Measurements from ENCODE around the gene CCDC24.

DNA sequence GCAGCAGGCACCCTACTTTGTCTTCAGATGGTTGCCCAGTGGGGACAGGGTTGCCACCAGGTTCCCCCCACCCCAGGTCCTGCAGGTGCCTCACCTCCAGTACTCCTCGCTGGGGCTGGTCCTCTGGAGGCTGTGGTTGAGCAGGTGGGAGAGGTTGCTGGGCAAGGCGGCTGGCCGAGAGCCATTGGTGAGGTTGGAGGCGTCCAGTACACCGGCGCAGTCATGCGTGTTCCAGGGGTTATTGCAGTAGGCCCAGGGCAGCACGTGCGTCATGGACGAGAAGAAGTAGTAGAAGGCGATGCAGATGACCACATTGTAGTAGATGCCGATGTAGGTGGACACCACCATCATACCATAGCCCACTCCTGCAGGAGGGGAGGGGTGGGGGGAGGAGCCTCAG is 16.9 kb downstream of the CCDC24 start:
- TF ChIP-seq ZNF76 (CRISPR knock-in tag; IDR thresholded peaks at IDR 0.05; ENCODE audit: borderline replicate concordance): no peak
- TF ChIP-seq ZNF584 (CRISPR knock-in tag; IDR thresholded peaks at IDR 0.05; ENCODE audit: low read depth): no peak
- TF ChIP-seq ERF (CRISPR knock-in tag; IDR thresholded peaks at IDR 0.05): no peak
- no peak for TF ChIP-seq CTCF (IDR thresholded peaks at IDR 0.05 in 2 of 3, conservative IDR thresholded peaks at IDR 0.05 in 1 of 3; ENCODE audit: insufficient read depth in 2 of 3, low read depth in 1 of 3, low read length in 3 of 3)
- no peak for TF ChIP-seq KAT2B (IDR thresholded peaks at IDR 0.05; ENCODE audit: low read depth, low read length)
- TF ChIP-seq FOXK2 (conservative IDR thresholded peaks at IDR 0.05 in 1 of 2, IDR thresholded peaks at IDR 0.05 in 1 of 2; ENCODE audit: low read depth in 2 of 2): no peak
- TF ChIP-seq NR3C1 (CRISPR knock-in tag; IDR thresholded peaks at IDR 0.05): no peak
- TF ChIP-seq SMARCC2 (IDR thresholded peaks at IDR 0.05; ENCODE audit: low read depth): no peak
- TF ChIP-seq MAFK (IDR thresholded peaks at IDR 0.05; ENCODE audit: low read length): no peak
- TF ChIP-seq ARHGAP35 (IDR thresholded peaks at IDR 0.05; ENCODE audit: partially characterized antibody): no peak
- no peak for TF ChIP-seq TCF7L2 (IDR thresholded peaks at IDR 0.05; ENCODE audit: low read depth, low read length)
- no peak for TF ChIP-seq SP1 (CRISPR knock-in tag; IDR thresholded peaks at IDR 0.05)
